ENCODE results near the gene CREBBP.

Gene CREBBP

GRCh38 chr16:3731126-3731935 lies 149.2 kb downstream of the CREBBP start:
- Histone ChIP-seq H3K4me3 (ENCODE audit: low read depth, low read length) (no peak overlapping the region), H3K27me3 (ENCODE audit: insufficient read depth, low read depth, severe bottlenecking) (no peaks in the 10 kb centered on the region), H3K27ac (no peak overlapping the region), H3K9me3 (ENCODE audit: severe bottlenecking) (no peaks in the 10 kb centered on the region), H3K36me3 (peaks cover 88% of the 10 kb centered on the region)
- no peak for DNase-seq
- no peak for TF ChIP-seq CTCF (IDR thresholded peaks at IDR 0.05; ENCODE audit: low read depth, low read length)

- no peak for TF ChIP-seq CTCF (IDR thresholded peaks at IDR 0.05; ENCODE audit: low read depth, low read length)
- no peak for DNase-seq
- Histone ChIP-seq H3K27me3 (ENCODE audit: insufficient read depth, low read depth, severe bottlenecking) (no peaks in the 10 kb centered on the region), H3K4me3 (ENCODE audit: low read depth, low read length) (no peak overlapping the region), H3K27ac (no peak overlapping the region), H3K36me3 (peaks cover 79% of the 10 kb centered on the region), H3K9me3 (ENCODE audit: severe bottlenecking) (no peaks in the 10 kb centered on the region)
Observed at GRCh38 chr16:3730161-3731125, 150.1 kb downstream of the CREBBP start.

- H3K4me3 ChIP-seq (ENCODE audit: low read depth, low read length), result no peak overlapping the region
- H3K27ac ChIP-seq, result no peak overlapping the region
- TF ChIP-seq CTCF (IDR thresholded peaks at IDR 0.05; ENCODE audit: low read depth, low read length), result no peak
- no peak for DNase-seq
- H3K9me3 ChIP-seq (ENCODE audit: severe bottlenecking), result no peaks in the 10 kb centered on the region
- H3K27me3 ChIP-seq (ENCODE audit: insufficient read depth, low read depth, severe bottlenecking), result no peaks in the 10 kb centered on the region
- H3K36me3 ChIP-seq, result peaks cover 69% of the 10 kb centered on the region
Observed at GRCh38 chr16:3729161-3730112, 151.1 kb downstream of the CREBBP start.

GRCh38 chr16:3728424-3729160 lies 151.9 kb downstream of the CREBBP start:
- Histone ChIP-seq H3K27me3 (ENCODE audit: insufficient read depth, low read depth, severe bottlenecking) (no peaks in the 10 kb centered on the region), H3K4me3 (ENCODE audit: low read depth, low read length) (no peak overlapping the region), H3K36me3 (peaks cover 61% of the 10 kb centered on the region), H3K9me3 (ENCODE audit: severe bottlenecking) (no peaks in the 10 kb centered on the region), H3K27ac (no peak overlapping the region)
- no peak for DNase-seq
- TF ChIP-seq CTCF (IDR thresholded peaks at IDR 0.05; ENCODE audit: low read depth, low read length), result no peak

All from WERI-Rb-1 (cell line).